NAMALWA (cell line): ENCODE data around the gene OR12D1.

ENCODE experiments used
- DNase-seq: peaks from one replicate; pipeline ENCODE4 v3.0.0-alpha.2; 2015; ENCODE audit warnings: low spot score

OR12D1 gene

GRCh38 chr6:29465801-29466200 lies 51.1 kb downstream of the OR12D1 start:
- DNase-seq, result no peak

- DNase-seq, result no peak
These were observed 51.5 kb downstream of the OR12D1 start for GRCh38 chr6:29466241-29466640.
